ENCODE measurements around the gene RAPGEF5.

RAPGEF5 gene

GRCh38 chr7:22356701-22357310 lies at the start of gene RAPGEF5:
TSS of gene RAPGEF5 (minus strand) at chr7:22357154. CDS start at chr7:22357060, 94 bp downstream.
- H3K4me3 ChIP-seq (replicated peaks in 1 of 2; ENCODE audit: low read depth in 2 of 2, low read length in 2 of 2) = peak within 1 kb of the TSS in 1 of 2 donors; percentile 35
- TF ChIP-seq CTCF (IDR thresholded peaks at IDR 0.05; ENCODE audit: low read depth, low read length) = no peak
- peak in 1 of 2 donors; percentile 2 for DNase-seq (ENCODE audit: low read depth in 2 of 2)

- no peak for TF ChIP-seq CTCF (IDR thresholded peaks at IDR 0.05; ENCODE audit: low read depth, low read length)
- H3K4me3 ChIP-seq (replicated peaks in 1 of 2; ENCODE audit: low read depth in 2 of 2, low read length in 2 of 2) = no peak overlapping the region
- no peak for DNase-seq (ENCODE audit: low read depth in 2 of 2)
These were observed 49.8 kb upstream of the RAPGEF5 start for GRCh38 chr7:22406715-22407114.

GRCh38 chr7:22404421-22405023 lies 47.6 kb upstream of the RAPGEF5 start:
- H3K4me3 ChIP-seq (replicated peaks in 1 of 2; ENCODE audit: low read depth in 2 of 2, low read length in 2 of 2) = no peak overlapping the region
- no peak for TF ChIP-seq CTCF (IDR thresholded peaks at IDR 0.05; ENCODE audit: low read depth, low read length)
- DNase-seq (ENCODE audit: low read depth in 2 of 2) = no peak

- no peak for DNase-seq (ENCODE audit: low read depth in 2 of 2)
- H3K4me3 ChIP-seq (replicated peaks in 1 of 2; ENCODE audit: low read depth in 2 of 2, low read length in 2 of 2) = no peak overlapping the region
- TF ChIP-seq CTCF (IDR thresholded peaks at IDR 0.05; ENCODE audit: low read depth, low read length) = no peak
These were observed 46.4 kb upstream of the RAPGEF5 start for GRCh38 chr7:22403344-22403743.

GRCh38 chr7:22402250-22402649 lies 45.3 kb upstream of the RAPGEF5 start:
- H3K4me3 ChIP-seq (replicated peaks in 1 of 2; ENCODE audit: low read depth in 2 of 2, low read length in 2 of 2) = no peak overlapping the region

GRCh38 chr7:22400936-22401553 lies 44.1 kb upstream of the RAPGEF5 start:
- no peak for TF ChIP-seq CTCF (IDR thresholded peaks at IDR 0.05; ENCODE audit: low read depth, low read length)
- DNase-seq (ENCODE audit: low read depth in 2 of 2) = no peak
- no peak overlapping the region for H3K4me3 ChIP-seq (replicated peaks in 1 of 2; ENCODE audit: low read depth in 2 of 2, low read length in 2 of 2)

More at GRCh38 chr7:22402250-22402649, 45.3 kb upstream of the RAPGEF5 start:
- no peak for DNase-seq (ENCODE audit: low read depth in 2 of 2)
- TF ChIP-seq CTCF (IDR thresholded peaks at IDR 0.05; ENCODE audit: low read depth, low read length) = no peak
